ENCODE results near the gene MYG1. TPM values are rescaled to one million over a fixed set of nuclear protein-coding genes. Genes with fewer than 3 reads are reported as not detected.

MYG1 gene
- total and polyA plus RNA-seq, 2 of the 13 experiments (the other 11 are each of a cell fraction or from before 2014, with no cell fraction given), result 38.6 to 58.0 TPM

- no peak for TF ChIP-seq ZNF781 (CRISPR knock-in tag; IDR thresholded peaks at IDR 0.05; ENCODE audit: borderline replicate concordance, not compliant biosample characterization)
- TF ChIP-seq ZNF609 (CRISPR knock-in tag; IDR thresholded peaks at IDR 0.05; ENCODE audit: borderline replicate concordance), result no peak
- TF ChIP-seq SETDB1 (CRISPR knock-in tag; IDR thresholded peaks at IDR 0.05; ENCODE audit: borderline replicate concordance), result no peak
- TF ChIP-seq ARNTL (CRISPR knock-in tag; IDR thresholded peaks at IDR 0.05), result no peak
- no peak for TF ChIP-seq KLF13 (CRISPR knock-in tag; IDR thresholded peaks at IDR 0.05)
- TF ChIP-seq PRMT3 (CRISPR knock-in tag; IDR thresholded peaks at IDR 0.05; ENCODE audit: borderline replicate concordance, low read depth), result no peak
- TF ChIP-seq JUND (CRISPR knock-in tag; IDR thresholded peaks at IDR 0.05), result no peak
- no peak for TF ChIP-seq ZNF354B (CRISPR knock-in tag; IDR thresholded peaks at IDR 0.05)
- peak; percentile 57; the same call in 1 of the 2 replicates for TF ChIP-seq SMAD3 (CRISPR knock-in tag; IDR thresholded peaks at IDR 0.05)
- TF ChIP-seq ZXDC (CRISPR knock-in tag; IDR thresholded peaks at IDR 0.05), result peak; percentile 86
- TF ChIP-seq ZNF235 (CRISPR knock-in tag; IDR thresholded peaks at IDR 0.05; ENCODE audit: borderline replicate concordance), result no peak
- no peak for TF ChIP-seq NFIB (CRISPR knock-in tag; IDR thresholded peaks at IDR 0.05; ENCODE audit: borderline replicate concordance)
- TF ChIP-seq EHMT2 (IDR thresholded peaks at IDR 0.05; ENCODE audit: borderline replicate concordance, low read depth, low read length), result no peak
- no peak for TF ChIP-seq MIER2 (CRISPR knock-in tag; IDR thresholded peaks at IDR 0.05)
- TF ChIP-seq NFATC3 (CRISPR knock-in tag; IDR thresholded peaks at IDR 0.05), result peak; percentile 52; the same call in 1 of the 2 replicates
- no peak for TF ChIP-seq ZBTB3 (CRISPR knock-in tag; IDR thresholded peaks at IDR 0.05; ENCODE audit: borderline replicate concordance, low read depth)
- TF ChIP-seq SKI (IDR thresholded peaks at IDR 0.05; ENCODE audit: partially characterized antibody), result no peak
These were observed 47.8 kb upstream of the MYG1 start (continued) for GRCh38 chr12:53251477-53252348.

Measured in HepG2 (cell line).